GM19351 (cell line): ENCODE data around the gene NKAIN2.

Experiments
- ATAC-seq: cut with Tn5 transposase; IDR thresholded peaks from one replicate; pipeline ENCODE4 v1.9.1; 2021; ENCODE audit warnings: mild to moderate bottlenecking, moderate library complexity; ENCODE audit not compliant: unreplicated experiment

Gene NKAIN2

GRCh38 chr6:124868481-124868880, 1064.8 kb downstream of the NKAIN2 start:
- no peak for ATAC-seq

GRCh38 chr6:124869416-124869815, 1065.8 kb downstream of the NKAIN2 start:
- no peak for ATAC-seq

GRCh38 chr6:124870611-124871459, 1067.2 kb downstream of the NKAIN2 start:
- ATAC-seq: no peak

GRCh38 chr6:124872361-124873065, 1068.8 kb downstream of the NKAIN2 start:
- peak; percentile 73 for ATAC-seq

- no peak for ATAC-seq
Observed at GRCh38 chr6:124873066-124873410, 1069.4 kb downstream of the NKAIN2 start.
